HG02642 (cell line): ENCODE results near the gene ZNF41.
"Not testable (repeated sequence)": the region's sequence is repeated elsewhere in the genome, so short reads cannot be mapped to it uniquely, and the experiment has no call there.

Experiments
- ATAC-seq: cut with Tn5 transposase; IDR thresholded peaks from one replicate; pipeline ENCODE4 v1.9.1; 2021; ENCODE audit warnings: mild to moderate bottlenecking; ENCODE audit not compliant: unreplicated experiment, poor library complexity

ZNF41 gene

DNA sequence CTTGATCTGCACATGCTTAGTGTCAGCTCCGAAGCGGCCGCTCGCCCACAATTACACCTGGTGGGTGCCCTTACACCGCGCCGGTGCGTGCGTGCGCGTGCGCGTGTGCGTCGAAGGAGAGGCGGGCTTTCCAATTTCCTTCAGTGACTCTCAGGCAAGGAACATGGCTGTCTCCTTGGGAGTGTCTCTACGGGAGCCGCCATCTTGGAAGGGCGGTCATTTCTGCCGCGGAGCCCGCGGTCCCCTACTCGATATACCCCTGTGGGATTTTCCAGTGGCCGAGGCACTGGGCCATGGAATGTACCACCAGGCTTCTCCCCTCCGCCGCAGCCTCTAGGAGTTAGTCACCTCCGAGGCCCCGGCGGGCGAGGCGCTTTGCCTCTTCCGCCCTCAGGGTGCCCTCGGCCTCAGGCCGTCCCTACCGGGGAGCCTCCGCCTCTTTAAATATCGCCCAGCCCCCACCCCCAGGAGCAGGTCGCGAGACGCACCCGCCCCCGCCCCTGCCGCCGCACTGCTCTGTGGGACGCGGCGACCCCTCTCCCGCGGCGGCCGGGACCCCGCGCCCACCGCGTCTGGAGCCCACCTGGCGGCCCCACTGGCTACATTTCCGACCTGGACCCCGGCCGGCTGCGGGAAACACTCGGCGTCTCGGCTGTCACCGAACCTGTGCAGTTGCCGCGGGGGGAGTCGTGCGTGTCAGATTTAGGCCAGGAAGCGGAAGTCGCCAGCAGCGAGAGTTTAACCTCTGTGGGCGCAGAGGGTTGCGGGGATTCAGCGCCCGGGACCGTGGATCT is at the start of gene ZNF41:
Gene ZNF41 (minus strand): TSS at position 711 of the 794 bp plus-strand sequence. CDS start 15,741 bp downstream, outside the sequence.
- peak; percentile 93 for ATAC-seq

DNA sequence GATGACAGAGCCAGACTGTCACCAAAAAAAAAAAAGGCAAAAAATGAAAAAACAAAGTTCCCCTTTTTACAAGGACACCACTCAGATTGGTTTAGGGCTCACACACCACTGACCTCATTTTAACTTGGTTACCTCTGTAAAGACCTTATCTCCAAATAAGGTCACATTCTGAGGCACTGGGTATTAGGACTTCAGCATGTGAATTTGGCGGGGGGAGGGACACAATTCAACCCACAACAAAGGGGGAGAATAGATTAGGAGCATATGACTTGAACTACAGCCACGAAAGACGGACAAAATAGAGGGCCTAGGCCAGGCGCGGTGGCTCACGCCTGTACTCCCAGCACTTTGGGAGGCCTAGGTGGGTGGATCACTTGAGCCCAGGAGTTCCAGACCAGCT is 47.0 kb upstream of the ZNF41 start:
- no peak for ATAC-seq

- ATAC-seq: no peak
These were observed 46.5 kb upstream of the ZNF41 start for GRCh38 chrX:47529548-47529947.

DNA sequence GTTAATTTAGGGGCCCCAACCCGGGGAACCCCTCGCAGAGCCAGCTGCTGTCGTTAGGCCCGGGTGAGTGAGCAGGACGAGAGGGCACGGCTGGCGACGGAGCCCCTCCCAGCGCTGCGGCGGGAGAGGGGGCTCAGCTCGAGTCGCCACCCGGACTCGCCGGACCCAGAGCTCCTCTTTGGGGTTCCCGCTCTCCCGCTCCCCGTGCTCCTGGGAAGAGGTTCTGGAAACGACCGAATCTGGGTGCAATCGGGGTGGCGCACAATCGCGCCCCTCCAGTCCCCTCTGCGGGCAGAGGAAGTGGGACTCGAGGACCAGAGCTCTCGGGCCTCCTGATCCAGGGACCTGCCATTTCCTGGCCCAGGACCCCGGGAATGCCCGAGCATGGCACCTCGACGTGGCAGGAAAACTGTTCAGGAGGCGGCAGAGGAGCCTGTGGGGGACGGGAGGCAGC is 40.7 kb upstream of the ZNF41 start:
- no peak for ATAC-seq

DNA sequence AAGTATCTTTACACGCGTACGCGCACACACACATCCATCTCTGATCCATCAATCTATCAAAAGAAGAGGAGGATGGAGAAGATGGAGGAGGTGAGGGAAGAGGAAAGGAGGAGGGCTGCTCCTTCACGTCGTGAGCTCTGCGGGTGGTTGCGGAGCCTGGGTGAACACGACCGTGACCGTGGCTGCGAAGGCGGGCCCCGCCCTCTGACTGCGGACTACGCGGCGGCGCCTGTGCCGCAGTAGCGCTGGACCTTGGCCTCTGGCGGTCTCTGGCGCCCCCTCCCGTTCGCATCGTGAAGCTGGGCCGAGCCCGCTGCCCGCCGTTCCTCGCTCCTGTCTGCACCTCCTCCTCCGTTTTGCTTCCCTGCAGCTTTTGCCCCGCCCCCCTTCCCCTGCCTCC is 40.3 kb upstream of the ZNF41 start:
- ATAC-seq: peak; percentile 97

DNA sequence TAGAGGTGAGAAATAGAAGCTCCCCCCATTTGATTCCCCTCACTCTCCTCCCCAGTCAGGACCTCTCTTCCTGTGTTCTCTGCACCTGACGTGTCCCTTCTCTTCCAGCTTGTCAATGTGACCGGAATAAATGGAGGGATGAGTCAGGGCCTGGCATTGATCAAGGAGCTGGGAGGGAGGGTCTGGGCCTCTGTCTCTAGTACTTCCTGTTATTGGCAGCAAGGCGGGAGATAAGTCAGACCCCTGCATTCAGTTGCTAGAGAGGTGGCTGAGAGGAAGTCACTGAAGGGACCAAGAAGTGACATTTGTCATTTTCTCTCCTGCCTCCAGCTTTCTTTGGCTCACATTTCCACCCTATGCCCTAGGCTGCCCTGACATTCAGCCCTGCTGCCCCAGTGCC is 35.1 kb upstream of the ZNF41 start:
- no peak for ATAC-seq

DNA sequence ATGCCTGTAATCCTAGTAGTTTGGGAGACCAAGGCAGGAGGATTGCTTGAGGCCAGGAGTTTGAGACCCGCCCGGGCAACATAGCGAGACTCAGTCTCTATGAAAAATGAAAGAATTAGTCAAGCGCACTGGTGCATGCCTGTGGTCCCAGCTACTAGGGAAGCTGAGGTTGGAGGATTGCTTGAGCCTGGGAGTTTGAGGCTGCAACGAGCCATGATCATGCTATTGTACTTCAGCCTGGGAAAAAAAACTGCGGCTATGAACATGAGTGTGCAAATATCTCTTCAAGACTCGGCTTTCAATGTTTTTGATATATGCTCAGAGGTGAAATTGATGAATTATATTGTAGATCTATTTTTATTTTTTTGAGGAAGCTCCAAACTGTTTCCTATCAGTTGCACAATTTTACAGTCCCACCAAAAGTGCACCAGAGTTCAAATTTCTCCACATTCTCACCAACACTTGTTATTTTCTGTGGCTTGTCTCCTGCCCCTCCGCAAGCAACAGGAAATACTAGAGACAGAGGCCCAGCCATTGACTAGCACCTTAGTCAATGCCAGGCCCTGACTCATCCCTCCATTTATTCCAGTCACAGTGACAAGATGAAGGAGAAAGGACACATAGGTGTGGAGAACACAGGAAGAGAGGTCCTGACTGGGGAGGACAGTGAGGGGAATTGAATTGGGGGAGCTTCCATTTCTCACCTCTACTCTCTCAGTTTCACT is 33.1 kb upstream of the ZNF41 start:
- no peak for ATAC-seq

- no peak for ATAC-seq
These were observed 31.7 kb upstream of the ZNF41 start for GRCh38 chrX:47514533-47515235.

DNA sequence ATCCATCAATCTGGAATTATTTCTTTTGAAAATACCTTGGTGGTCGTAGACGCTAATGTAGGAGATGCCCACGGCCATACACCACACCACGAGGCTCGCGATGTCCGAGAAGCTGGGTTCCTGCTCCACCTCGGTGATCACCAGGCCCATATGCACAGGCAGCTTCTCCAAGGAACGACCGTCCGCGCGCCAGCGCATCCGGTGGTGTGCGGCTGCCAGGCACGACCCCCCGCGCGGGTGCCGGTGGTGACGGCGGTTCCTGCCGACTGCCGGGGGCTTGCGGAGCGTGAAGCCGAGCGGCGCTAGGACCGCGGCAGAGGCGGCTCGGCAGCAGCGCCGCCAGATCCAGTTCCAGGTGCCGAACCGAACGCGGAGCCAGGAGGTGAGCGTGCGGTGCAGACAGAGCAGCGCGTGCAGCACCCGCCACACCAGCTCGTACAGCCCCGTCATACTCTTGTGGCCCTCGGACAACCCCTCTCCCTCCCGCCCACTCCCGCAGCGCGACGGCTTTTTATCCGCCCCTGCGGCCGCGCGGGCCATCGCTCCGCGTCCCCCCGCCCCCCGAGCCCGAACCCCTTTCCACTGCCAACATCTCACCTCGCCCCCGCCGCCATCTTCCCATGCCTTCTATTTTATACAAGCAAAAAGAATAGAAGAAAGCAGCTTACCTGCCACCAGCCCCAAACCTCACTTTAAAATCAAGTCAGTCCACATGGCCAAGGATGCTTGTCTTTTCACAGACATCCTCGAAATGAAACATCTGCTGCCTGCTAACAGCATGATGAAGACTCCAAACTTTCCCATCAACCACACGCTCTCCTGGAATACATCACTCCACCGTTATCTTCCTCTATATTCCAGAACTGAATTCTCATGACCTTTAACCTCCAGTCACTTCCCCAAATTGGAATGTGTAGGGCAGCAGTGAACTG is 30.3 kb upstream of the ZNF41 start:
- ATAC-seq: peak; percentile 87

DNA sequence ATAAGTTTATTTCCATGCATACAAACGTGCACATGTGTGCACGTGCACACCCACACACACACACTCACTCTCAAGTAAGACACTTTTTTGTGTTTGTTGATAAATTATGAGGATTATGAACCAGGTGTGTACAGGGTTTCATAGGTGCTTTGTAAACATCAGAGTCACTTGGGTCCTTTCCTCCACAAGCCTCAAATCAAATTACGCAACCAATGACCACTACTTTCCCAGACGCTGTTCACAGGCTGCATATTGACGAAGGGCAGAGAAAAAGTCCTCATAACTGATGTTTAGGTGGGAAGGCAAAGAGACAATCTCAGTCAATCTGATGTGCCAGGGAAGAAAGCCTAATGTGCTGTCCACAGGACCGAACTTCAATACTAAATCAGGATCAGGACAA is 29.4 kb upstream of the ZNF41 start:
- not testable (repeated sequence) for ATAC-seq

GRCh38 chrX:47507153-47507867 is 24.3 kb upstream of the ZNF41 start:
- no peak for ATAC-seq

- no peak for ATAC-seq
These were observed 20.1 kb upstream of the ZNF41 start for GRCh38 chrX:47503151-47503550.

DNA sequence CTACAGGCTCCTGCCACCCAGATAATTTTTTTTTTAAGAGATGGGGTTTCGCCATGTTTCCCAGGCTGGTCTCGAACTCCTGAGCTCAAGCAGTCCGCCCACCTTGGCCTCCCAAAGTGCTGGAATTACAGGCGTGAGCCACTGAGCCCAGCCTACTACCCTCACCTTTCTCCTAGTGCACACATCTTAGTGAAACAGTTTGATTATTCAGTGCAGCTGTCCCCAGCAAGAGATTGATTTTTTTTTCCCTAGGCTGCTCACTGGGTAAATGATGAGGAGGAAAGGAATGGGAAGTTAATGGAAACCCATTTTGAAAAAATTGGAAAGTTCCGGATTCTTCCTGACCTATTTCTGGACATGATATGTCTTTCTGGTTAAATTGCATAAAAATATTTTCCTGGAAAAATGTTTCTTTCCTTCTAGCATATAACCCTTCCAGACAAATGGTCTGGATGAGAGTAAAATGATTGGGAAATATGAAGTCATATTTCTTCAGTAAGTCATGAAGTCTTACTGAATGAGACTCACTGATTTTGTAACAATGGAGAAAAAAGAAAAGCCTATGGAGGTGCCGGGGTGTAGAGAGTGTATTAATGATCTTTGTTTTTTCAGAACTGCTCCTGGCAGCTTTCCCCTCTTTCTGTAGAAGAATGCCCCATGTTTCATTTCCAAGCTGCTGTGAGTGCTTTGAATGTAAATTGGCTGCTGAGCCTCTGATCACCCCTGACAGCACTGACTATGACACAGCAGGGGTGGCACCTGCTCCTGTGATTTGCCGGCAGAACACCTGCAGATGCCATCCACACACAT is 19.5 kb upstream of the ZNF41 start:
- no peak for ATAC-seq

- ATAC-seq: no peak
These were observed 18.4 kb upstream of the ZNF41 start for GRCh38 chrX:47501226-47502074.

- ATAC-seq: no peak
These were observed 17.5 kb upstream of the ZNF41 start for GRCh38 chrX:47500554-47500953.

DNA sequence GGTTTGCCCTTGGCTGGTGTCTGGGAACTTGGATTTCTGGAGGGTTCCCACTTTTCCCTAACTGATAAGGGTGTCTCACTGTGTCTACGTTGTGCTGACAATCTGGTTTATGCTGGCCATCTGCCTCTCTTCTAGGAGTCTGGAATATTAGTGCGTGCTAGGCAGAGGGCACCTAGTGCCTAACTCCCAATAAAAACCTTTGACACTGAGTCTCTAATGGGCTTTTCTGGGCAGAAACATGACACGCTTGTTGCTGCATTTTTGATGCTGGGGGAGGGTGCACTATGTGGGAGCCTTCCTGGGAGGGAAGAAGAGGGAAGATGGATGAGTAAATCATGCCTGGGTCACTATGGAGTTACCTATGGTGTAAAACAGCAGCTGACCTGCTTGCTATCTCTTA is 16.3 kb upstream of the ZNF41 start:
- ATAC-seq: no peak

DNA sequence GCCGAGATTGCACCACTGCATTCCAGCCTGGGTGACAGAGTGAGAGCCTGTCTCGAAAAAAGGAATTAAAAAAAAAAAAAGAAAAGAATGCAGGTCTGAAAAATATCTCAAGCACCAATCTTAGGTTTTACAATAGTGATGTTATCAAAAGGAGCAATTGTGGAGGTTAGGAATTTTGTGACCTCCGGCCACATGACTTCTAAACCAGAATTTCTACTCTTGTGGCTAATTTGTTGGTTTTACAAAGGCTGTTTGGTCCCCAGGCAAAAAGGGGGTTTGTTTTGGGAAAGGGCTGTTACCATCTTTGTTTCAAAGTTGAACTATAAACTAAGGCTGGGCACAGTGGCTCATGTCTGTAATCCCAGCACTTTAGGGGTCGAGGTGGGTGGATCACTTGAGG is 15.4 kb upstream of the ZNF41 start:
- ATAC-seq: no peak
